ENCODE measurements around the gene ZNF823.

DNA sequence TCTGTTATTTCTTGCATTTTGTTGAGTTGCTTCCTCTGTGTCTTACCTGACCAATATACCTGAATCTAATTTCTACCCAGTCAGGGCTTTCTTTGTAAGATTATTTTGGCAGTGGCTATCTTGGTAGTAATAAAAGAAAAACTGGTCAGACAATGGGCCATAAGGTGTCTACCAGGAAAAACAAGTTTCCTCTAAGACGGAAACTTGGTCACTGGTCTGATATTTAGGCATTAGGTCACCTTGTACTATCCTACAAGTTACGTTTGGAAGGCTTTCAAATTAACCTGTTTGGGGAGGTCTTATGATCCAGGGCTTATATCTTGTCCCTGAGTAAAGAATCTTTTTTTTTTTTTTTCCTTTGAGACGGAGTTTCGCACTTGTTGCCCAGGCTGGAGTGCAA is 9.2 kb downstream of the ZNF823 start:
- TF ChIP-seq ZNF44 (CRISPR knock-in tag; IDR thresholded peaks at IDR 0.05) (no peak), REST (IDR thresholded peaks at IDR 0.05; ENCODE audit: borderline replicate concordance in 1 of 2, low read depth in 1 of 2, low read length in 2 of 2) (no peak), IRF2 (CRISPR knock-in tag; IDR thresholded peaks at IDR 0.05) (no peak)
